OCI-M2 (cell line): ENCODE data around the gene NUP43.
"Not testable (repeated sequence)": the region's sequence is repeated elsewhere in the genome, so short reads cannot be mapped to it uniquely, and the experiment has no call there.

Experiments used
- DNase-seq: peaks from one replicate; lab custom pipeline; 2025; ENCODE audit not compliant: unreplicated experiment; lab: John Stamatoyannopoulos, UW

Gene NUP43

DNA sequence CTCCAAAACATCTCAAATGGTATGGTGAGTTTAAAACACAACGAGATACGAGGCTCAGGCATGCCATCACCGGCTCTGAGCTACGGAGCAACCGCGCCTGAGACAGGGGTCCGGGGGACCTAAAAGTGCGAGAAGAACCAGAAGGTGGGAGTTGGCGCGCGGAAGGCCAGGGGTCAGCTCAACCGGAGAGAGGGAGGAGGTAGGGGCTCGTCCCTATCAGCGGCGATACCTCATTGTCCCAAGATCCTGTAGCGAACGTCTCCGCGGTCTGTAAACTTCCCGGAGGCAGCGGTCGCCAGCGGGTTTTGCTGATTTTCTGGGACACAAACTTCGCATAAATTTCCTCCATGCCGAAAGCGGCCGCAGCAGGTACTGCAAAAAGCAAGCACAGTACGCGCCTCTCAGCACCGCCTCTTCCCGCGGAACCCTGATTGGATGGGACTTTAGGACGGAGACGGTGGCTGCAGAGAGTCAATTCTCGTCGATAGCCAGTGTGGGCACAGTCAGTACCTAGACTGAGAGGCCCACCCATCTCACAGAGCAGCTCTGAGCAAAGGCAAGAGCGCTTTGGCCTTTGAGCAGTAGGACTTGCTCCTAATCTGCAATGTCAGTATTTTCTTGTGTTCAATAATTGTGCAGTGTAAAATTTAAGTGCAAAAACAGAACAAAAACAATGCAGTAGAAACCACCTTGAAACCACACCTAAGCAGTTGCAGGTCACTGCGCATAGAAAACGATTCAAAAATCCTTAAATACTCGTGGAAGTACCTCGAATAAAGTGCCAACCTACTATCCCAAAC is at the start of gene NUP43:
Gene NUP43, minus strand, starts transcription at position 383 of the 800 bp plus-strand sequence. Its CDS starts 34 bp downstream, at position 349.
- peak; percentile 81 for DNase-seq

DNA sequence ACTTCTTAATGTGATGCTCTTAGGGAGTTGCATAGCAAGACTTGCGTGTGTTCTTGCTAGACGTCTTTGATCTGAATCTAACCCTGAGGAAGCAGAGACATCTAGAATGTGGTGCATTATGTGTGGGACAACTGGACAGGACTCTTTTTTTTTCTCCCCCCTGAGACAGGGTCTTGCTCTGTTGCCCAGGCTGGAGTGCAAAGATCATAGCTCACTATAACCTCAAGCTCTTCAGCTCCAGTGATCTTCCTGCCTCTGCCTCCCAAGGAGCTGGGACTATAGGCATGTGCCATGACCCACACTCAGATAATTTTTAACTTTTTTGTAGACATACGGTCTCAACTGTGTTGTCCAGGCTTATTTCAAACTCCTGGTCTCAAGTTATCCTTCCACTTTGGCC is 37.2 kb upstream of the NUP43 start:
- DNase-seq = no peak

DNA sequence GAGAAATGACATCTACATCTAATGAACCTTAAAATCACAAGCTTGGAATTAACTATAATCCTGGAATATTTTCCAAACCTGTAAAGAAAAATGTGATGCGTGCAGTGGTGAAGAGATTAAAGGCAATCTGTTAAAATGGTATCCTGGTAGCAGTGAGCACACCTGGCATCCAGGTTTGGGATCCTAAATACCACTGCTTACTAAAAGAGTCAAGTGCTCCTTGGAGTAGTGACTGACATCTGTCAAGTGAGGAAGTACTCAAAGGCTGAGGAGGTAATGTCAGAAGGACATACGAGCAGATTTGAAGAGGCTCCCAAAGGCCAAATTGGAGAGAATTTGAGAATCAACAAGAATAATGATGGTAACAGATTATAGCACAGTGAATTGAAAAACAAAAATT is 36.0 kb upstream of the NUP43 start:
- DNase-seq = no peak

DNA sequence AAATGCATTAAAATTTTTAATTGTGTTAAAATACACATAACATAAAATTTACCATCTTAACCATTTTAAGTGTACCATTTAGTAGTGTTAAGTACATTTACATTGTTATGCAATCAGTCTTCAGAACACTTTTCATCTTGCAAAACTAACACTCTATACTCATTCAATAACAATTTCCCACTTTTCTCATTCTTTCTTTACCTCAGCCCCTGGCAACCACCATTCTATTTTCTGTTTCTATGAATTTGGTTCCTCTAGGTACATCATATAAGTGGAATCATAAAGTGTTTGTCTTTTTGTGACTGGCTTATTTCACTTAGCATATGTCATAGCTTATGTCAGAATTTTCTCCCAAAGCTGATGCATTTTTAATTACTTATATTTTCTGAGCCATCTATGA is 35.4 kb upstream of the NUP43 start:
- no peak for DNase-seq

DNA sequence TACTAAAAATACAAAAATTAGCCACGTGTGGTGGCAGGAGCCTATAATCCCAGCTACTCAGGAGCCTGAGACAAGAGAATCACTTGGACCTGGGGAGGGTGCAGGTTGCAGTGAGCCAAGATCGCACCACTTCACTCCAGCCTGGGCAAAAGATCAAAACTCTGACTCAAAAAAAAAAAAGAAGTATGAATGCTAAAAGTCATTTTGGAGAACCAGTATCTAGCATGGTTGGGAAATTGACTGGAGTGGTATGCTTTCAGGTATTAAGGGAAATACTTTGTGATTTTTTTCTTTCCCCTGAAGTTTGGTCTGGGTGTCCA is 33.3 kb upstream of the NUP43 start:
- no peak for DNase-seq

DNA sequence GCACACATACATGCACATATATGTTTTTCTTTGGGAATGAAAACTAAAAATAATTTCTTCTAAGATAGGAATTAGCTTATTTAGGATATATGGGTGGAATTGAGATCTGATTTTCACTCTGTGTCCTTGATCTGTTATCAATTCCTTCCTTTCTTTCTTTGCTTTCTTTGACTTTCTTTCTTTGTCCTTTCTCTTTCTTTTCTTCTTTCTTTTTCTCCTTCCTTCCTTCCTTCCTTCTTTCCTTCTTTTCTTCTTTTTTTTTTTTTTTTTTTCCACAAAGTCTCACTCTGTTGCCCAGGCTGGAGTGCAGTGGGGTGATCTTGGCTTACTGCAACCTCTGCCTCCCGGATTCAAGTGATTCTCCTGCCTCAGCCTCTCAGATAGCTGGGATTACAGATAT is 31.3 kb upstream of the NUP43 start:
- no peak for DNase-seq

GRCh38 chr6:149771925-149772324 is 25.6 kb upstream of the NUP43 start:
- no peak for DNase-seq

- DNase-seq = no peak
These were observed 24.9 kb upstream of the NUP43 start for GRCh38 chr6:149771185-149771584.

DNA sequence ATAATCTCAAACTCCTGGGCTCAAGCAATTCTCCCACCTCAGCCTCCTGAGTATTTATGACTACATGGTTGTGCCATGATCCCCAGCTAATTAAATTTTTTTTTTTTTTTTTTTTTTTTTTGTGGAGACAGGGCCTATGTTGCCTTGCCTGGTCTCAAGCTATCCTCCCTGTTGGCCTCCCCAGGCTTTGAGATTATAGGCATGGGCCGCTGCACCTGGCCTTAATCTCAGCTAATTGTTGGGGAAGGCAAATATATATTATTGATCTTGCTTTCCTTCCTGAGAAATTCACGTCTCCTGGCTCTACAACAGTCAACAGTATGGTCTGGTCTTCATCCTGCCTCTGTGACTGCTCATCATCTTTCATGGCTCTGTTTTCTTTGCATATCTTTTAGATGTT is 23.3 kb upstream of the NUP43 start:
- no peak for DNase-seq

- no peak for DNase-seq
These were observed 19.9 kb upstream of the NUP43 start for GRCh38 chr6:149766156-149766769.

DNA sequence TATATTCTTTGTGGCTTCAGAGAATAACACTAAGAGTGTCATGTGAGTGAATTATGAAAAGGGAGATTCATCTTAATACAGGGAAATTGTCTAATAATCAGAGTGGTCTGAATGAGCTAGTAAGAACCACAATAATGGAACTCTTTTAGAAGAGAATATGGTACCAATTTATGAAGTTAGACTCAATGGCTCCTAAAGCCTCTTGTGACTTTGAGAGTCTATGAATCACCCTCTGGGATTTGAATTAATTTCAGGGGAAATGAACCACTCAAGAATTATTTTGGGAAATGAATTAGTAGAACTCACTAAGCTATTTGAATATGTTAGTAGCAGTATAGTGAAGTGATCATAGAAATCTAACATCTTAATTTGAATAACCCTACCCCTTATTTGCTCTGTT is 17.5 kb upstream of the NUP43 start:
- DNase-seq = no peak

- DNase-seq = no peak
These were observed 15.1 kb upstream of the NUP43 start for GRCh38 chr6:149761438-149761837.

DNA sequence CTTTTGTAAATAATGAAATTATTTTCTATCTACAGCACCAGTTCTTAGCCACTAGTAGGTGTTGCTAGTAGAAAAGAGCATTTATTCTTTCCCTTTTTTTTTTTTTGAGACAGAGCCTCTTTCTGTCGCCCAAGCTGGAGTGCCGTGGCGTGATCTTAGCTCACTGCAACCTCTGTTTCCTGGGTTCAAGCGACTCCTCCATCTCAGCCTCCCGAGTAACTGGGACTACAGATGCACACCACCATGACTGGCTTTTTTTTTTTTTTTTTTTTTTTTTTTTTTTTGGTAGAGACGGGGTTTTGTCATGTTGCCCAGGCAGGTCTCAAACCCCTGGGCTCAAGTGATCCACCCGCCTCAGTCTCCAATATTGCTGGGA is 9.9 kb upstream of the NUP43 start:
- no peak for DNase-seq

DNA sequence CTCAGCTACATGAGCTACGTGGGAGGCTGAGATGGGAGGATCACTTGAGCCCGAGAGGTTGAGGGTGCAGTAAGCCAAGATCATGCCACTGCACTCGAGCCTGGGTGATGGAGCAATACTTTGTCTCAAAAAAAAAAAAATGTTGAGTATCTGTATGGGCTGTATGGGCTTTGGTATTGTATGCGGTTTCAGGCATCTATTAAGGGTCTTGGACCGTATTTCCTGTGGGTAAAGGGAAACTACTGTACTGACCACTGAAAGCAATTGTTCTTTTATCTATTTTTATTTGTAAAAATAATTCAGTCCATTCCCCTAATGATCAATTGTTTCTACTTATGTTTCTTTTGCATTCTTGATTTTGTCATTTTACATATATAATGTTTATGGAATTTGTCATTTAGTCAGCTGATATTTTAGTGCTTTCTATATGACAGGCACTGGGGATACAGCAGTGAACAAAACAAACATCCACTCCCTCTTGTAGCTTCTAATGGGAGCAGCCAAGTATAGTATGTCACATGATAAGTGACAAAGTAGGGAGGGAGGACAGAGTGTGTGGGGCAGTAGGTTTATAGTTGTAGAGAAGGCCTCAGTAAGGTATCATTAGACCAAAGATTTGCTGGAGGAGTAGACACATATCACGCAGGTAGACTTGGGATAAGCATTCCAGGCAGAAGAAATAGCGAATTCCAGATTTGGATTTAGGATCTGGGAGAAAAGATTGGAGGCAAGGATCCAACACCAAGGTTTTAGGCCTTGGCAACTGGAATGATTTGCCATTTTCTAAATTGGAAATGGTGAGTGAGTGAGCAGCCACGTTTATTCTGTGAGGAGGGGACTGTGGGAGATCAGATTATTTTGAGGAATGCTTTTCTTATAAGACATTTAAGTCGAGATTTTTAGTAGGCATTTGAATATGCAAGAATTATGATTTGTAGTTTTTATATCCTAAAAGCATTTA is 9.3 kb upstream of the NUP43 start:
- DNase-seq = no peak

DNA sequence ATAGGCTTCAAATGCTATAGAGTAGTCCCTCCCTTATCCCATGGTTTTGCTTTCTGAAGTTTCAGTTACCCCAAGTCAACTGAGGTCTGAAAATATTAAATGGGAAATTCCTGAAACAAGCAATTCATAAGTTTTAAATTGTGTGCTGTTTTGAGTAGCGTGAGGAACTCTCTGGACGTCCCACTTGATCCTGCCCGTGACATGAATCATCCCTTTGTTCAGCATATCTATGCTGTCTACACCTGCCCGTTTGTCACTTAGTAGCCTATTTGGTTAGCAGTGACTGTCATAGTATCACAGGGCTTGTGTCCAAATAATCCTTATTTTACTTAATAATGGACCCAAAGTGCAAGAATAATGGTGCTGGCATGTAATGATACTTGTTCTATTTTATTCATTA is 8.2 kb upstream of the NUP43 start:
- DNase-seq = no peak

DNA sequence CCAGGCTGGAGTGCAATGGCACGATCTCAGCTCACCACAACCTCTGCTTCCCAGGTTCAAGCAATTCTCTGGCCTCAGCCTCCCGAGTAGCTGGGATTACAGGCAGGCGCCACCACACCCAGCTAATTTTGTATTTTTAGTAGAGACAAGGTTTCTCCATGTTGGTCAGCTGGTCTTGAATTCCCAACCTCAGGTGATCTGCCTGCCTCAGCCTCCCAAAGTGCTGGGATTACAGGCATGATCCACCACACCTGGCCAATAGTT is 7.0 kb upstream of the NUP43 start:
- not testable (repeated sequence) for DNase-seq

DNA sequence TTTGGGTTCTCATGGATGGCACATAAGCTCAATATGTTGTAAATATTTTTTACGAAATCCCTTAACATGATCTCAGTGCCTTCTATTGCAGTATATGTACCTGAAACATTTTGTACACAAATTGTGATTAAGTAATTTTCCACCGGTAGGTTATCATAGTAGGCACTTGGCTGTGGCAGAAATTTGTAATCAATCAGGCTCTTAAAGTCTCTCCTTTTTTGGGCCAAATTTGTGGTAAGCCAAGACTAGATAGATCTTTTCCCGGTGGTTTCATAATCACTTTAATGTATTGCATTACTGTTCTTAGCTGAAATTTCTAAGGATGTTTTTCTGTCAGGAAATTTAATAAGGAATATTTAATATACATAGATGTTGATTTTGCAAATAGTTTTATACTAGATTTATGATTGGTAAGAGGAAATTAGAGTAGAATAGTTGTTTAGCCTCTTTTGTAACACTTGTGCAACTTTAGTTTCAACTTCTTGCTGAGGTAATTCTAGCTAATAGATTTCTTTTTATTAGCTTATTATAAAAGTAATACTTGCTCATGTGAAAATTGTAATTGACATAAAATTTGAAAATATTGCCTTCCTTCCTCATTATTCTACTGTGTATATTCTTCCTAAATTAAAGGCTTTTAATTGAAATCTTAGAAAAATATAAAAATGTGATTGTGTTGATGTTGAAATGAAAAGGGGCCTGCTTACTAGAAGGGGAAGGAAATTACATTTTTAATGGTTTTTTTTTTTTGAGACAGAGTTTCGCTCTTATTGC is 6.5 kb upstream of the NUP43 start:
- DNase-seq = no peak

GRCh38 chr6:149751920-149752319 is 5.6 kb upstream of the NUP43 start:
- not testable (repeated sequence) for DNase-seq

GRCh38 chr6:149751239-149751638 is 4.9 kb upstream of the NUP43 start:
- no peak for DNase-seq

DNA sequence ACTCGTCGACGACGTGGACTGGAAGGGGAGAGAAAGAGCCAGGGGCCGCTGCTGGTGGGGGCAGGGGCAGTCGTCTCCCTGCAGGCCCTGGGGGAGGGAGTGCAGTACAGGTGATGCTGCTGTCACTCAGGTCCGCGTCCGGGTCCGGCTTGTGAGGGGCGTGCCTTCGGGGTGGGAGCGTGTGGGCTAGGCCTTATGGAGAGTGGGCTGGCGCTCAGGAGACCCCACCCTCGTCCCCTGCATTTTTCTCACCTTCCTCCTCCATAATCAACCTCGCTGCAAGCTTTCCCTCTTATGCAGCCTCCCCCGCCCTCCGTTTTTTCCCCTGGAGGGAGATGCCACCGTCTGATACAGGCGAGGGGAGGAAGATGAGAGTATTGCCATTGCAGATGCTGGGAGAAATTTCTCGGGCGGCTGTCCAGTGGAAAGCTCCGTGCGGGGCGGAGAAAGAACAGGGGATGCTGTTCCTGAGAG is 3.8 kb upstream of the NUP43 start:
- DNase-seq = no peak

GRCh38 chr6:149749594-149750135 is 3.3 kb upstream of the NUP43 start, which contains the start of gene PCMT1:
Gene PCMT1, plus strand, starts transcription at chr6:149749741. Its CDS starts 161 bp downstream, at chr6:149749902.
- DNase-seq = peak; percentile 62
